ENCODE results near the gene CD79B.

Gene CD79B

DNA sequence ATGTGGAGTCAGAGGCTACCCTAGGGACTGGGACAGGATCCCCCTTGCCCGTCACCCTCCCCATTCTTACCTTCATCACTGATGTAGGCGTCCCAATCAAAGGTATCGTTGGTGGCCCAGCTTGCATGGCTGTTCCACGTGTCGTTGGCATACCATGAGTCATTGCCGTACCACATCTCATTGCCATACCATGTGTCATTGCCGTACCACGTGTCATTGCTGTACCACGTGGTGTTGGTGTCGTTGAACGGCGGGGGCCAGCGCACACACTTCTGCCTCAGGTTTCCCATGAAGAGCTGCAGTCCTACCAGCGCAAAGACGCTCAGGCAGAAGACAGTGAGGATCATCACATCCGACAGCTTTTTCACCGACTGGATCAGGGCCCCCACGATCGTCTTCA lies 35.8 kb upstream of the CD79B start:
- H3K4me3 ChIP-seq (ENCODE audit: low read depth in 1 of 5, low read length in 5 of 5), result no peak overlapping the region
- H3K36me3 ChIP-seq (ENCODE audit: control insufficient read depth in 5 of 5, insufficient read depth in 5 of 5, low read length in 5 of 5), result no peaks in the 10 kb centered on the region
- H3K27ac ChIP-seq (ENCODE audit: low read depth, low read length), result no peak overlapping the region
- no peaks in the 10 kb centered on the region for H3K27me3 ChIP-seq (ENCODE audit: control insufficient read depth in 5 of 5, insufficient read depth in 4 of 5, low read length in 5 of 5)
- peaks cover 0 to 33% (median 3%) of the 10 kb centered on the region in 5 donors for H3K4me1 ChIP-seq (ENCODE audit: control insufficient read depth in 5 of 5, insufficient read depth in 5 of 5, low read length in 5 of 5)
- no peak overlapping the region for H3K9ac ChIP-seq (ENCODE audit: low read length in 5 of 5)
- H3K9me3 ChIP-seq (ENCODE audit: control insufficient read depth in 5 of 5, low read length in 5 of 5), result no peaks in the 10 kb centered on the region

DNA sequence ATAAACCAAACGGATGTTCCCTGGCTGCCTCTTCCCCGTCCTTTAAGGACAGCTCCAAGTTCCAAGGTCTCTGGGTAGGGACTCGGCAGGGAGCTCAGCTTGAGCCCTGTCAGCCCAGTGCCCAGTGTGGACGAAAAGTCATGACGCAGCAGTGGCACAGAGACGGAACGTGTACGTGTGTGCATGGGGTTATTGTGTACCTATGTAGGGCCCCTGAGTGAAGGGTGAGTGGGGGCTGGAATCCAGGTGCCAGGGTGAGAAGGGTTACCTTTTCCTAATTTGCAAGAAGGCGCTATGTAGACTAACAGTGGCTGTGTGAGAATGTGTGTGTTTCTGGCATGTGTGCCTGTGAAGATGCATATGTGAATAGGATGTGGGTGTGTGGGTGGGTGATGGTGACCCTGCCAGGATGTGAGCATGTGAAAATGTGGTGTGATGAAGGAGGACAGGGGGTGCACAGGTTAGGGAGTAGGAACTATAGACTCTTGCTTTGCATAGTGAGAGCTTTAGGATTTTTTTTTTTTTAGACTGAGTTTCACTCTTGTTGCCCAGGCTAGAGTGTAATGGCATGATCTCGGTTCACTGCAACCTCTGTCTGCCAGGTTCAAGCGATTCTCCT lies 34.6 kb upstream of the CD79B start:
- no peak overlapping the region for H3K4me3 ChIP-seq (ENCODE audit: low read depth in 1 of 5, low read length in 5 of 5)
- H3K36me3 ChIP-seq (ENCODE audit: control insufficient read depth in 5 of 5, insufficient read depth in 5 of 5, low read length in 5 of 5), result no peaks in the 10 kb centered on the region

DNA sequence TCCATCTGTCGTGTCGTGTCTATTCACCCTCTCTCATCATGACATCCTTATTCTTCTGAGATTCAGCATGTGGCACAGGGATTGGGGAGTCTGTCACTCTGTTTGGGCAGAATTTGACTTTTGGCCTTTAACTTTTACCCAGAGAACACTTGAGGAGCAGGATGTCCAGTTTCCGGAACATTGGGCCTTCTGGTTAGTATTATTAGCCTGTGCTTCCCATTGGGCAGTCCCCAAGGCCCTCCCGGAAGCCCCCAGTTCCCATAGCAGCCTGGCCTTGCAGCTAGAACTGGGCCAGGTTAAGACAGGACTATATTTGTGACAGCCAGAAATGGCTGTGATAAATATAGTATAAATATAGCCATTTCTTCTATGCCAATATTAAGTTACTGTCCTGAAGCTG lies 31.0 kb upstream of the CD79B start:
- Histone ChIP-seq H3K27me3 (ENCODE audit: control insufficient read depth in 5 of 5, insufficient read depth in 4 of 5, low read length in 5 of 5) (no peaks in the 10 kb centered on the region), H3K4me3 (ENCODE audit: low read depth in 1 of 5, low read length in 5 of 5) (peak overlapping the region in 2 of 5 donors; percentile 13 to 37), H3K27ac (ENCODE audit: low read depth, low read length) (peak overlapping the region; percentile 84), H3K9ac (ENCODE audit: low read length in 5 of 5) (peak overlapping the region in 2 of 5 donors; percentile 34 to 72), H3K36me3 (ENCODE audit: control insufficient read depth in 5 of 5, insufficient read depth in 5 of 5, low read length in 5 of 5) (peaks cover 0 to 2% (median 0%) of the 10 kb centered on the region in 5 donors), H3K9me3 (ENCODE audit: control insufficient read depth in 5 of 5, low read length in 5 of 5) (no peaks in the 10 kb centered on the region), H3K4me1 (ENCODE audit: control insufficient read depth in 5 of 5, insufficient read depth in 5 of 5, low read length in 5 of 5) (peaks cover 8 to 50% (median 28%) of the 10 kb centered on the region in 5 donors)

More for the DNA sequence above, 34.6 kb upstream of the CD79B start:
- Histone ChIP-seq H3K4me1 (ENCODE audit: control insufficient read depth in 5 of 5, insufficient read depth in 5 of 5, low read length in 5 of 5) (peaks cover 3 to 44% (median 13%) of the 10 kb centered on the region in 5 donors), H3K9ac (ENCODE audit: low read length in 5 of 5) (no peak overlapping the region), H3K27me3 (ENCODE audit: control insufficient read depth in 5 of 5, insufficient read depth in 4 of 5, low read length in 5 of 5) (no peaks in the 10 kb centered on the region), H3K9me3 (ENCODE audit: control insufficient read depth in 5 of 5, low read length in 5 of 5) (no peaks in the 10 kb centered on the region), H3K27ac (ENCODE audit: low read depth, low read length) (no peak overlapping the region)

DNA sequence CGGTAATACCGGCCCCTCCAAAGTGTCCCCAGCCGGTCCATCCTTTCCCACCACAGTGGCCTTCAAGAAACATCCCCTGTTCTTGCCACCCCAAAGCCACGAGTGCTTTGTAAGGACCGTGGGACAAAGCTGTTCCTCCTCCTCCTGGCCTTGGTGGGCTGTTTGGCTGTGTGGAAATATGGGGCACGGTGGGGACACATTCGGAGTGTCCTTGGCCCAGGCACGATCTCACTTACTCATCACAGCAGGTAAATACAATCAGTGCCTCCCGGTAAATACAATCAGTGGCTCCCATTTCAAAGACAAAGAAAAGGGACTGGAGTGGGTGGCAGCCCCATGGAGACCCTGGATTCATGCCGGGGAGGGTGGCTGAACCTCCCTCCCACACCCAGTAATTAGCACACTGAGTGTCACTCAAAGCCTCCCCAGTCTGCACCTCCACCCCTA lies 30.2 kb upstream of the CD79B start:
- Histone ChIP-seq H3K36me3 (ENCODE audit: control insufficient read depth in 5 of 5, insufficient read depth in 5 of 5, low read length in 5 of 5) (peaks cover 0 to 3% (median 1%) of the 10 kb centered on the region in 5 donors), H3K27me3 (ENCODE audit: control insufficient read depth in 5 of 5, insufficient read depth in 4 of 5, low read length in 5 of 5) (no peaks in the 10 kb centered on the region), H3K4me1 (ENCODE audit: control insufficient read depth in 5 of 5, insufficient read depth in 5 of 5, low read length in 5 of 5) (peaks cover 8 to 52% (median 28%) of the 10 kb centered on the region in 5 donors), H3K4me3 (ENCODE audit: low read depth in 1 of 5, low read length in 5 of 5) (peak overlapping the region in 4 of 5 donors; percentile 6 to 37 (median 15)), H3K9me3 (ENCODE audit: control insufficient read depth in 5 of 5, low read length in 5 of 5) (no peaks in the 10 kb centered on the region), H3K9ac (ENCODE audit: low read length in 5 of 5) (peak overlapping the region in 4 of 5 donors; percentile 9 to 72 (median 36)), H3K27ac (ENCODE audit: low read depth, low read length) (peak overlapping the region; percentile 84)

DNA sequence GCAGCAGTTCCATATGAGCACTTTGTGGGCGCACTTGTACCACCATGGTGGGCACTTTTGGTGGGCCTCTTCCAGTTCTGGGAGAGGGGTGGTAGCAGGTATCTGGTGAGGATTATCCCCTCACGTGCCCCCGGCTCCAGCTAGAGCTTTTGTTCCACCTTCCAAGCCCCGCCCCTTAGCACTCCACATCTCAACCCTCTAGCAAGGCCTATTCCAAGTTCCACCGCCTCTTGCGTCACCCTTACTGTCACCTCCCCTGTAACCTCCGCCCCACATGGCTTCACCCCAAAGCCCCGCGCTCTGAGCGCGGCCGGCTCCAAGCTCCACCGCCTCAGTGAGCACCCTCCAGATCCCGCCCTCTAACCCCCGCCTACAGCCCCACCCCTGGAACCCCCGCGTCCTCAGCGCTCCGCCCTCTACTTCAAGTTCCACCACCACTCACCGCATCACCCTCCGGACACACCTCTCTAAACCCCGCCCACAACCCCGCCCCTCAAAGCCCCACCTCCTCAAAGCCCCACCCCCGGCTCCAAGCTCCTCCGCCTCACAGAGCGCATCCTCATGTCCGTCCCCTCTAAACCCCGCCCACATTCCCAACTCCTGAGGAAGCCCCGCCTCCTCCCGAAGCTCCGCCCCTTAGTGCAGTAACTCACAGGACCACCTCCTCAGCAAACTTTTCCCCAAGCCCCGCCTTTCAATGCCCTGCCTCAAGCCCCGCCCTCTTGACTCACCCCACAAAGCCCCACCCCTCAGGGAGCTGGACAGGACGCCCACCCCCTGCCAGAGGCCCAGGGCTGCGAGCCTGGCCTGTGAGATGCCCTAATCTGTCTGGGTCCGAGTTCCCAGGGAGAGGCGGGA lies 29.5 kb upstream of the CD79B start:
- peak overlapping the region; percentile 84 for H3K27ac ChIP-seq (ENCODE audit: low read depth, low read length)
- no peaks in the 10 kb centered on the region for H3K9me3 ChIP-seq (ENCODE audit: control insufficient read depth in 5 of 5, low read length in 5 of 5)
- peaks cover 8 to 57% (median 28%) of the 10 kb centered on the region in 5 donors for H3K4me1 ChIP-seq (ENCODE audit: control insufficient read depth in 5 of 5, insufficient read depth in 5 of 5, low read length in 5 of 5)
- H3K4me3 ChIP-seq (ENCODE audit: low read depth in 1 of 5, low read length in 5 of 5), result peak overlapping the region; percentile 52 to 81 (median 76)
- peaks cover 0 to 8% (median 5%) of the 10 kb centered on the region in 5 donors for H3K36me3 ChIP-seq (ENCODE audit: control insufficient read depth in 5 of 5, insufficient read depth in 5 of 5, low read length in 5 of 5)
- peak overlapping the region in 2 of 5 donors; percentile 55 to 79 for H3K9ac ChIP-seq (ENCODE audit: low read length in 5 of 5)
- no peaks in the 10 kb centered on the region for H3K27me3 ChIP-seq (ENCODE audit: control insufficient read depth in 5 of 5, insufficient read depth in 4 of 5, low read length in 5 of 5)

DNA sequence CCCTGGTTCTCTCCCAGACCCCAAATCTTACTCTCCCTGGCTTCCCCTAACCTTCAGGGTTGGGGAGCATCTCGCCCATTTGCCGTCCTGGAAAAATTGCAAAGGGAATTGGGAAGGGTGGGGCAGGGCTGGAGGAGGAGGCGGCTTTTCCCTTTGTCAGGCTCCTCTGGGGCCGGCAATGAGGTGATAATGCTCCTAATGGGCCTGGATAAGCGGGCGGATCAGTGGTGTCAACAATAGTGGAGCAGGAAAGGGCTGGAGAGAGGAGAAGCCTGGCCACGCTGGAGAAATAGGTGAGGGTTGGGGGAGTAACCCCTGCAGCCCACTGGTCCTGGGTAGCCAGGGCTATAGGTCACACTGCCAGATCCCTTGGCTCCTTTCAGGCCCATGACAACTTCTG lies 28.3 kb upstream of the CD79B start:
- peaks cover 0 to 10% (median 5%) of the 10 kb centered on the region in 5 donors for H3K36me3 ChIP-seq (ENCODE audit: control insufficient read depth in 5 of 5, insufficient read depth in 5 of 5, low read length in 5 of 5)
- H3K9ac ChIP-seq (ENCODE audit: low read length in 5 of 5), result peak overlapping the region in 3 of 5 donors; percentile 31 to 79 (median 52)
- peaks cover 8 to 69% (median 31%) of the 10 kb centered on the region in 5 donors for H3K4me1 ChIP-seq (ENCODE audit: control insufficient read depth in 5 of 5, insufficient read depth in 5 of 5, low read length in 5 of 5)
- peak overlapping the region; percentile 12 to 81 (median 76) for H3K4me3 ChIP-seq (ENCODE audit: low read depth in 1 of 5, low read length in 5 of 5)
- H3K27me3 ChIP-seq (ENCODE audit: control insufficient read depth in 5 of 5, insufficient read depth in 4 of 5, low read length in 5 of 5), result no peaks in the 10 kb centered on the region
- H3K27ac ChIP-seq (ENCODE audit: low read depth, low read length), result peak overlapping the region; percentile 72
- no peaks in the 10 kb centered on the region for H3K9me3 ChIP-seq (ENCODE audit: control insufficient read depth in 5 of 5, low read length in 5 of 5)

DNA sequence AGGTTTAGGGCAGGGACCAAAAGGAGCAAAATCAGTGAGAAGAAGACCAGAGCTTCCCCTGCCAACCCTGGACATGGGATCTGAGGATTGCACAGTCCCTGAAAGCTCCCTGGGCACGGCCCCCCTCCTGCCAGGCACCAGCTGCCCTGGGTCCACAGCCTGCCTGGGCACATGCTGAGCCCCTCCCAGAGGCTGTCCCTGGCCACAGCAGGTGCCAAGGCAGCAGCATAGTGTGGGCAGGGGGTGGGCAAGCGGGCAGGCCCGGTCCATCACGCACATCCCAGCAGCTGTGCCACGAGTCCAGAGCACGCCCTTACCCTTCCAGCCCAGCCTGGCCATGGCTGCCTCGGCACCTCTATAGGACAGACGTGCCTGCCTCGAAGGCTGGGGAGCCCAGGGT lies 27.9 kb upstream of the CD79B start:
- H3K27ac ChIP-seq (ENCODE audit: low read depth, low read length), result peak overlapping the region; percentile 72
- H3K4me3 ChIP-seq (ENCODE audit: low read depth in 1 of 5, low read length in 5 of 5), result peak overlapping the region; percentile 12 to 81 (median 76)

DNA sequence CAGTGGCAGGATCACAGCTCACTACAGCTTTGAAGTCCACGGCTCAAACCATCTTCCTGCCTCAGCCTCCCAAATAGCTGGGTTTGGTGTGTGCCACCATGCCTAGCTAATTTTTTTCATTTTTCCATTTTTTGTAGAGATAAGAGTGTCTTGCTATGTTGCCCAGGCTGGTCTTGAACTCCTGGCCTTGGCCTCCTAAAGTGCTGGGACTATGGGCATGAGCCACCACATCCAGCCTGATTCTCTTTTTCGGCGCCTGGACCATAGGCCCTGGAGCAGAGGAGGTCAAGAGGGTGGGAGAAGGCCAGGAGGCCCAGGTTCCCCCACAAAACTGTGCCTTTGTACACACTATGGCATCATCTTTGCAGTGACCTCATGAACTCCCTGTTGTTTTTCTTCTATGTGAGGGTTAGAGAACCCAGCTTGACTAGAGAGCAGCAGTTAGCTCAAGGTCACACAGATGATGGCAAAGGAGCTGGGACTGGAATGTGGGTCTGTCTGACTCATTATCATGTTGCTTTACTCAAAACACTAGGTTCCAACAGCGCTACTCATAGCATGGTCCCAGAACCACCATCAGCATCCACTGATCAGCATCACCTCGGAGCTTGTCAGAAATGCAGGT lies 24.3 kb upstream of the CD79B start:
- Histone ChIP-seq H3K9ac (ENCODE audit: low read length in 5 of 5) (no peak overlapping the region), H3K4me3 (ENCODE audit: low read depth in 1 of 5, low read length in 5 of 5) (no peak overlapping the region), H3K27me3 (ENCODE audit: control insufficient read depth in 5 of 5, insufficient read depth in 4 of 5, low read length in 5 of 5) (peaks cover 0 to 4% (median under 1%) of the 10 kb centered on the region in 5 donors), H3K27ac (ENCODE audit: low read depth, low read length) (no peak overlapping the region), H3K4me1 (ENCODE audit: control insufficient read depth in 5 of 5, insufficient read depth in 5 of 5, low read length in 5 of 5) (peaks cover 4 to 59% (median 27%) of the 10 kb centered on the region in 5 donors), H3K36me3 (ENCODE audit: control insufficient read depth in 5 of 5, insufficient read depth in 5 of 5, low read length in 5 of 5) (peaks cover 0 to 25% (median 12%) of the 10 kb centered on the region in 5 donors), H3K9me3 (ENCODE audit: control insufficient read depth in 5 of 5, low read length in 5 of 5) (no peaks in the 10 kb centered on the region)

More for the DNA sequence above, 27.9 kb upstream of the CD79B start:
- H3K36me3 ChIP-seq (ENCODE audit: control insufficient read depth in 5 of 5, insufficient read depth in 5 of 5, low read length in 5 of 5), result peaks cover 0 to 13% (median 7%) of the 10 kb centered on the region in 5 donors
- peak overlapping the region in 4 of 5 donors; percentile 6 to 84 (median 66) for H3K9ac ChIP-seq (ENCODE audit: low read length in 5 of 5)
- H3K9me3 ChIP-seq (ENCODE audit: control insufficient read depth in 5 of 5, low read length in 5 of 5), result no peaks in the 10 kb centered on the region
- peaks cover 8 to 72% (median 31%) of the 10 kb centered on the region in 5 donors for H3K4me1 ChIP-seq (ENCODE audit: control insufficient read depth in 5 of 5, insufficient read depth in 5 of 5, low read length in 5 of 5)
- no peaks in the 10 kb centered on the region for H3K27me3 ChIP-seq (ENCODE audit: control insufficient read depth in 5 of 5, insufficient read depth in 4 of 5, low read length in 5 of 5)

DNA sequence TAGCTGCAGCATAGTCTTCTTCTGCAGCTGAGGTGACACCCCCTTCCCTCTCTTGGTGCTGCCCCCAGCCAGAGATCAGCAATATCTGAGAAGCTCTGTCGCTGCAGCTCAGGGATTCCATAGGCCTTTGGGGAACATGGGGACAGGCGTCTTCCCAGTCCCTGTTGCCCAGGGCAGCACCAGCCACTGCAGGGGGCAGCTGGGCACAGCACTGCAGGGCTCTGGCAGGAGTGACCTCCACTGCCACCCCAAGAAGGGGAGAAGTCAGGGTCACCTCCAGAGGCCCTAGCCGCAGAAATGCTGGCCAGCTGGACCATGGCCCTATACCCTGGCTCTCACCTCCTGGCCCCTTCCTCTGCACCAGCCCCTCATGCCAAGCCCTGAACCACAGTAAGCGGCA lies 23.7 kb upstream of the CD79B start:
- H3K4me3 ChIP-seq (ENCODE audit: low read depth in 1 of 5, low read length in 5 of 5), result no peak overlapping the region
- peaks cover 0 to 32% (median 18%) of the 10 kb centered on the region in 5 donors for H3K36me3 ChIP-seq (ENCODE audit: control insufficient read depth in 5 of 5, insufficient read depth in 5 of 5, low read length in 5 of 5)
- H3K27ac ChIP-seq (ENCODE audit: low read depth, low read length), result no peak overlapping the region
- peaks cover 0 to 6% (median 4%) of the 10 kb centered on the region in 5 donors for H3K27me3 ChIP-seq (ENCODE audit: control insufficient read depth in 5 of 5, insufficient read depth in 4 of 5, low read length in 5 of 5)
- H3K9me3 ChIP-seq (ENCODE audit: control insufficient read depth in 5 of 5, low read length in 5 of 5), result no peaks in the 10 kb centered on the region
- H3K4me1 ChIP-seq (ENCODE audit: control insufficient read depth in 5 of 5, insufficient read depth in 5 of 5, low read length in 5 of 5), result peaks cover 0 to 55% (median 21%) of the 10 kb centered on the region in 5 donors
- H3K9ac ChIP-seq (ENCODE audit: low read length in 5 of 5), result no peak overlapping the region
